Muscle layer of duodenum (tissue), 2 donors: Measurements from ENCODE around the gene MUC6.

Experiments used
- H3K27ac ChIP-seq: one replicate; pipeline ENCODE4 v1.7.0; 2013; ENCODE audit warnings: mild to moderate bottlenecking, low read length
- H3K27me3 ChIP-seq: one replicate; pipeline ENCODE4 v1.7.0; 2013; ENCODE audit warnings: low read depth, mild to moderate bottlenecking, control low read depth, low read length
- H3K36me3 ChIP-seq, 2 donors: one replicate each; pipeline ENCODE4 v1.7.0; 2013; ENCODE audit warnings: low read length in 2 of 2, control low read depth in 1 of 2, mild to moderate bottlenecking in 1 of 2; ENCODE audit not compliant: insufficient read depth in 2 of 2, control insufficient read depth in 1 of 2
- H3K4me1 ChIP-seq, 2 donors: one replicate each; pipeline ENCODE4 v1.7.0; 2013; ENCODE audit warnings: low read length in 2 of 2, mild to moderate bottlenecking in 2 of 2, control low read depth in 1 of 2, moderate library complexity in 1 of 2; ENCODE audit not compliant: insufficient read depth in 2 of 2, control insufficient read depth in 1 of 2
- H3K4me3 ChIP-seq, 2 donors: one replicate each; pipeline ENCODE4 v1.7.0; 2013; ENCODE audit warnings: low read length in 2 of 2, low read depth in 1 of 2, mild to moderate bottlenecking in 1 of 2
- H3K9me3 ChIP-seq, 2 donors: one replicate each; pipeline ENCODE4 v1.7.0; 2013; ENCODE audit warnings: low read length in 2 of 2, control low read depth in 1 of 2, mild to moderate bottlenecking in 1 of 2; ENCODE audit not compliant: control insufficient read depth in 1 of 2
- donor health status: healthy.

MUC6 gene

DNA sequence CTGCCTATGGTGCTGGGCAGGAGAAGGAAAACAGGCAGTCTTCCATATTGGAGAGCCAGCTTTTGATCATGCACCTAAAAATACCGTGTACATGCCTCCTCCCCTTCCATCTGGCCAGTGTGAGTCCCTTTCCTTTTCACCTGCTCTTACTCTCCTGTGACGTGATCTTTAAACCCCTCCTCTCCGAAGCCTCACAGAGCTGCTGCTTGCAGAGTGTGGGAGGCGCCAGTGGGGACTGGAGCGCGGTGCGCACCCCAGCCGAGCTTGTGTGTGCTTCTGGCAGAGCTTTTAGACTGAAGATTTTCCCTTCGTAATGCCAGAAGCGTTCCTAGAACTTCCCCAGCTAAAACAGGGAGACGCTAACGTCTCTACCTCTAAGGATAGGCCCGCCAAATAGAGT lies 29.8 kb downstream of the MUC6 start:
- Histone ChIP-seq H3K9me3 (no peaks in the 10 kb centered on the region), H3K4me1 (no peaks in the 10 kb centered on the region), H3K4me3 (no peak overlapping the region), H3K27me3 (no peaks in the 10 kb centered on the region), H3K36me3 (peaks cover 48 to 83% of the 10 kb centered on the region in 2 donors), H3K27ac (no peak overlapping the region)

DNA sequence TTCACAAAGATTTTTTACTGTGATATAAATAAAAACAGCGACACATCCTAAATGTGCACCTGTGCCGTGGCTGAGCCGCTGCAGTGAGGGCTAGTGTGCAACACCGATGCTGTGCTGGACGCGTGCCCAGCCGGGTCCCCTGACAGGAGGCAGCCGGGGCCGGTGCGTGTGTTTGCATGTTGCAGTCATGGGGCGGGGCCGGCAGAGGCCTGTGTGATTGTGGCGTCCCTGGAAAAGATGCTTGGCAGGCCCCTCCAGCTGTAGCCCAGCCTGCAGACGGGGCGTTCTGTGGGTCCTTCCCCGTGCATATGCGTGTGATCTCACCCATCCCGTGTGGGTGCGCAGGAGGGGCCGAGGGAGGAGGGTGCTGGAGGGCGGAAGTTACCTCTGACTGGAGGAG lies 30.6 kb downstream of the MUC6 start:
- Histone ChIP-seq H3K4me1 (no peaks in the 10 kb centered on the region), H3K36me3 (peaks cover 52 to 83% of the 10 kb centered on the region in 2 donors)

DNA sequence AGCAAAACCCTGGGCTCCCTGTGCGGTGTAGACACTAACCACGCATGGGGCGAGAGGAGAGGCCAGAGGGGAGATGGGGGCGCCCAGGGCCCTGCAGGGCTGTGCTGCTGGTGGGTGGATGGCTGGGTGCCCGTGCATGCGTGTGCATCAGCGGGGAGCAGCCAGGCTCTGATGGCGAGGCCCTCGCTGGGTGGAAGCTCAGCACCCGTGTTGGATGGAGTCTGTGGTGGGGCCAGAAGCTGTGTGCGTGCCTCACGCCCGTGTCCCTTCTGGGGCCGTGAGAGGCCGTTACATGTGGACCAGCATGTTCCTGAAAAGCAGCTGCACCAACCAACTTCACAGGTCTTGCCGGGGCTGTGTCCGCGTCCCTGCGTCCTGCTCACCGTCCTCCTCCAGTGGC lies 33.4 kb downstream of the MUC6 start:
- Histone ChIP-seq H3K27ac (no peak overlapping the region), H3K36me3 (peaks cover 32 to 71% of the 10 kb centered on the region in 2 donors)

More for the DNA sequence above, 30.6 kb downstream of the MUC6 start:
- no peaks in the 10 kb centered on the region for H3K9me3 ChIP-seq
- no peak overlapping the region for H3K27ac ChIP-seq
- no peak overlapping the region for H3K4me3 ChIP-seq
- H3K27me3 ChIP-seq = no peaks in the 10 kb centered on the region

DNA sequence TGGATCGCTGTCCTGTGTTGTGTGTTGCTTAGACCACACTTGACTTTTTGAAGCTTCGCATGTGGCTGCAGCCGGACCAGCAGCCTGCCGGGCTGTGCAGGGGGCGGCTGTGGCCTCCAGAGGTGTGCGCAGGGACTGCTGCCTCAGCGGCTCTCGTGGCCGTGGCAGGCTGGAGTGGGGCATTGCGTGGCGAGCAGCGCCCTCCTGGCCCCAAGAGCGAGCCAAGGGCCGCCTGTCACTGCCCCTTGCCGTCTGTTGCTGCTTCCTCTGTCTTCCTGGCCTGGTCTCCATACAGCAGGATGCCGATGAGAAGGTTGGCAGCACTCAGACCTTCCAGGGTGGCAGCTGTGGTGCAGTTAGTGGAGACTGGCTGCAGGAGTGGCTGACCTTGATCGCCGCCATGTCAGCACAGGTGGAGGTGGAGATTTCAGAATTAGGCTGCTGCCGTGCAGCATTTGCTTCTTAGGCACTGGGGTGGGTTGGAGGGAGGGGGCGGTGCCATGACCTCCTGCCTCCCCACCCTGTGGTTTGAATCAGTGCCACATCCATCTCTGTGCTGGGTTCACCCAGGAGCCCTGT lies 34.0 kb downstream of the MUC6 start:
- peaks cover 31 to 66% of the 10 kb centered on the region in 2 donors for H3K36me3 ChIP-seq
- no peaks in the 10 kb centered on the region for H3K9me3 ChIP-seq
- H3K4me1 ChIP-seq = no peaks in the 10 kb centered on the region
- no peak overlapping the region for H3K4me3 ChIP-seq
- no peak overlapping the region for H3K27ac ChIP-seq
- no peaks in the 10 kb centered on the region for H3K27me3 ChIP-seq

More for the DNA sequence above, 33.4 kb downstream of the MUC6 start:
- Histone ChIP-seq H3K9me3 (no peaks in the 10 kb centered on the region), H3K4me3 (no peak overlapping the region), H3K27me3 (no peaks in the 10 kb centered on the region), H3K4me1 (no peaks in the 10 kb centered on the region)

DNA sequence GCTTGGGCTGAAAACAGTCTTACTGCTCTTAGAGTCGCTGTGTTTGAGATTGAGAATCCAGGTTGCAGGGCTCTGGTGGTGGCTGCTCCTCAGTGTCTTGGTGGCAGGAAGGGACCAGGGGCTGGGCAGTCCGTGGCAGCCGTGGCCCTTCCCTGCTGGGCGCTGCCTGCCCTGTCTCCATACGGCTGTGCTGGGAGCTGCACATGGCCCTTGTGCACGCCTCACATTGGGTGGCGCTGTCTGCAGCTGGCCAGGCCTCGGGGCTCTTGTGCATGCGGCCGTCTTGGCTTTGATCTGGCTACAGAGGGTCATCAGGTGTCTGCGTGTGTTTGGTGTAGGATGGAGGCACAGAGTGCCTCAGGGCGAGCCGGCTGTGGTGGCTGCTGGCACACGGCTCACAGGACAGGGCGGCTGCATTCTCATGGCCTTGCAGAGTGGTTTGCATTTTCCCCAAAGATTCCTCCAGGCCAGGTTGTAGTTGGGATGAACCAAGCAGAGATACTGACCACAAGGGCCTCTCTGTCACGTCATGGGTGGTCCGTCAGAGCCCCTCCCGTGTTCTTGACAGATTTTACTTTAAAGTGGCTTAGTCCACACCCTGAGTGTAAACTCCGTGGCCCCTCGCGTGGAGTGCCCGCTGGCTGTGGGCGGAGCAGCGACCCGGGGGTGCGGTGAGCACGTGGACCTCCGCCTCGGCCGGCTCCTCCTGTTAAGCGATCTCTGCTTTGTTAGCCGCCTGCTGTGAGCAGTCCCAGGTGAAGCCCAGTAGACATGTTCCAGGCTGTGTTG lies 34.7 kb downstream of the MUC6 start:
- Histone ChIP-seq H3K27me3 (no peaks in the 10 kb centered on the region), H3K9me3 (no peaks in the 10 kb centered on the region), H3K4me3 (no peak overlapping the region), H3K36me3 (peaks cover 28 to 65% of the 10 kb centered on the region in 2 donors), H3K27ac (no peak overlapping the region), H3K4me1 (no peaks in the 10 kb centered on the region)

DNA sequence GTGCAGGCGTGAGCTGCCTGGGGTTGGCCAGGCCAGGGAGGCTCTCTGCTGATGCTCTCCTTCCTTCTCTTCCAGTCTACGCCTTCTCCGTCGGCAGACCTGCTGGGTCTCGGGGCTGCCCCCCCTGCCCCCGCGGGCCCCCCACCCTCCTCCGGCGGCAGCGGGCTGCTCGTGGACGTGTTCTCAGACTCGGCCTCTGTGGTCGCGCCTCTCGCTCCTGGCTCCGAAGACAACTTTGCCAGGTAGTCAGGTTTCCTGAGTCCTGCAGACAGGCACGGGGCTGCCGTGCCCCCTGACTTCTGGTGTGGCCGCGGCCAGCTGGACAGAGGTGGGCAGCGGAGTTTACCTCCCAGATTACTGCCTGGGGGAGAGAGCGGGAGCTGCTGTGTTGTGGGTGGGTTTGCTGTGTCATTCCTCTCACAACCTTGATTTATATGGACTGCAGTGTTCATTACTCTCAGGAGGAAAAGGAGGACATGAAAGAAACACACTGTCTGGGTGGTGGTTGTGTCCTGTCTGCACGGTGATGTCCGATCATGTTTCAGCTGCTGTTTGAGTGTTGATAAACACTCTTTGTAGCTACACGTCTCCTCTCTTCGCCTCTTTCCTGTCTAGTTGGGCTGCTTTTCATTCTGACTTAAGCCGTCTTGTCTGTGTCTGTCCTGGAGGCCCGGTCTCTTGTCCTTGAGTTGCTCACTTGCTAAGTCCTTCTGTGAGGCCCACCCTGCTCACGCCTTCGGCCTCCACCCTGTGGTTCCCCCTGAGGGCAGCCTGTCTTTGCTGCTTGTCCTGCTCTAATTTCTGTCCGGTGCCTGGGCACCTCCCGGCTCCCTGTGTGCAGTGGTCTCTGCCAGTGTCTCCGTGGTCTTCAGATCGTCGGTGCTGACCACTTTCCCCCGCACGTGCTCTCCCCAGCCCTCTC lies 35.9 kb downstream of the MUC6 start:
- no peaks in the 10 kb centered on the region for H3K9me3 ChIP-seq
- H3K36me3 ChIP-seq = peaks cover 32 to 62% of the 10 kb centered on the region in 2 donors
- H3K4me1 ChIP-seq = no peaks in the 10 kb centered on the region
- no peaks in the 10 kb centered on the region for H3K27me3 ChIP-seq
- no peak overlapping the region for H3K27ac ChIP-seq
- no peak overlapping the region for H3K4me3 ChIP-seq

DNA sequence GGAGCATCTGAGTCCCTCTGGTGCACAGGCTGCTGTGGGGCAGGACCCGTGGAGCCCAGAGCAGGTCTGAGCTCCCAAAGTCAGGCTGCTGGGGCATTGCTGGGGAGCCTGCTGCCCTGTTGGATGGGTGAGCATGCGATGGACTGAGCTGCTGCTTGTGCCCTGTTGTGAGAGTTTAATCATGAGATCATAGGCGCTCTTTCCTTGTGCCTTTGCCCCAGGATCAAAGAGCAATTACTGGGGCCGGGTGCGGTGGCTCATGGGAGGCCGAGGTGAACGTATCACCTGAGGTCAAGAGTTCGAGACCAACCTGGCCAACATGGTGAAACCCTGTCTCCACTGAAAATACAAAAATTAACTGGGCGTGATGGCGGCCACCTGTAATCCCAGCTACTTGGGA lies 37.5 kb downstream of the MUC6 start:
- Histone ChIP-seq H3K27me3 (no peaks in the 10 kb centered on the region), H3K4me3 (no peak overlapping the region), H3K27ac (no peak overlapping the region), H3K36me3 (peaks cover 24 to 63% of the 10 kb centered on the region in 2 donors), H3K4me1 (no peaks in the 10 kb centered on the region), H3K9me3 (no peaks in the 10 kb centered on the region)

DNA sequence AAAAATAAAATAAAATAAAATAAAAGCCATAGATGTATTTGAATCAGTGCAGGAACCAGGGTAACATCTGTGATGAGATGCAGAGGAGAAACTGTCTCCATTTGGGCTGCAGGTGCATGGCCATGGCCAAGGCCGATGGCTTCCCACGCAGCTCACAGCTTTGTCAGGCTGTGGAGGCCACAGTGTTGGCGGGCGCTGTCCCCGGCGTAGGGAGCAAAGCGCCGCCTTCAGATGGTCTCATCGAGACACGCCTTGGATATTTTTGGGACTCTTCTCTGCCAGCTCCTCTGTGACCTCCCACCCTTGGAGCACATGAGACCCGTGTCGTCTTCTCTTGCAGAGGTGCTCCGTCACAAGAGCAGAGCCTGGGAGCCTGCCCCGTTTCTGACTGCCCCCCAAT lies 38.6 kb downstream of the MUC6 start:
- Histone ChIP-seq H3K27me3 (no peaks in the 10 kb centered on the region), H3K4me3 (no peak overlapping the region), H3K36me3 (peaks cover 19 to 63% of the 10 kb centered on the region in 2 donors), H3K27ac (no peak overlapping the region), H3K4me1 (no peaks in the 10 kb centered on the region), H3K9me3 (no peaks in the 10 kb centered on the region)

DNA sequence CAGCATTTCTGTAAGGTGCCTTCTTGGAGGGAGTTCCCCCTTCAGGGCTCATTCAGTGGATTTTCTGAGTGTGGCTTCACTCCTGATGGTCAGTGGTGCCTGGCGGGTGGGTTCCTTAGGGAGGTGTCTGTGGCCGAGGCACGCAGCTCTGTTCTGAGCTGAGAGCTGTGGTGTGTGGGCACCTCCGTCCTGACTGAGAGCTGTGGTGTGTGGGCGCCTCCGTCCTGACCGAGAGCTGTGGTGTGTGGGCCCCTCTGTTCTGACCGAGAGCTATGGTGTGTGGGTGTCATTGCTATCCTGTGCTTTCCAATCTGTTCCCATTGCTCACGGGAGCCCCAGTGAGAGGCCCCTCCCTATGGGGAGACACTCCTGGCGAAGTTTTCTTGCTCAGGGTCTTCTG lies 39.8 kb downstream of the MUC6 start:
- peaks cover 21 to 61% of the 10 kb centered on the region in 2 donors for H3K36me3 ChIP-seq
- no peaks in the 10 kb centered on the region for H3K27me3 ChIP-seq
- H3K4me1 ChIP-seq = no peaks in the 10 kb centered on the region
- no peak overlapping the region for H3K27ac ChIP-seq
- no peaks in the 10 kb centered on the region for H3K9me3 ChIP-seq
- no peak overlapping the region for H3K4me3 ChIP-seq

DNA sequence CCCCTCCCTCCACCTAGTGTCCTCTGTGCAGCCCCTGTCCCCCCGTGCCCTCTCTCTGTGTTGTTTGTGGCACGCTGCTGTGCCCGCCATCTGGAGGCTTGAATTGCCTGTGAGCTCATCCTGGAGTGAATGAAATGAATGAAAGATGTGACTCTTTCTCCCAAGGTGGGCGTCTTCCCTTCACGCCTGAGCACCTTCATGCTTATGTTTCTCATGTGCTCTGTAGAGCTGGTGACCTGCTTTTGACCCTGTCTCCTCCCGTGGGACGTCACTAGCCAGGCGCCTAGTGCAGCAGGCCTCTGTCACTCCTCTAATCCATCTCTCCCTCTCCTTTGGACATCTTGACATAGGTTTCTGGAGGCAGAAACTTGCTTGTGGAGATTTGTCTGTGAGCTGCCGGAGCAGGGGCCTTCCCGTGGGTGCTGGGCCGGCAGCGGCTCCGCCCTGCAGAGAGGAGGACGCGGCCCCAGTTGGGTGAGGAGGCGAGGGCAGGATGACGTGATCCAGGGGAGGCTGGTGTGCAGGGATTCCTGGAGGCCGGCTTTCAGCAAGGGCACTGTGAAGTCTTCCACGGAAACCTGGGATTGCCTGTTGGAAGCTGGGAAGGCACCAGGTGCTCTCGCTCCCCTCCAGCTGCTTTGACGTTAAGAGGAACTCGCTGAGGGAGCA lies 40.6 kb downstream of the MUC6 start:
- H3K36me3 ChIP-seq = peaks cover 14 to 58% of the 10 kb centered on the region in 2 donors

More for the DNA sequence above, 40.6 kb downstream of the MUC6 start:
- H3K9me3 ChIP-seq = no peaks in the 10 kb centered on the region
- H3K4me1 ChIP-seq = no peaks in the 10 kb centered on the region
- H3K27me3 ChIP-seq = no peaks in the 10 kb centered on the region
- H3K27ac ChIP-seq = no peak overlapping the region
- H3K4me3 ChIP-seq = no peak overlapping the region
